Epidermal melanocyte (primary cell): ENCODE data around the gene ALG14.
"Not testable (repeated sequence)": the region's sequence is repeated elsewhere in the genome, so short reads cannot be mapped to it uniquely, and the experiment has no call there.

Experiments
- DNase-seq: peaks from one replicate; pipeline ENCODE4 v3.0.0; 2011; ENCODE audit warnings: low spot score; ENCODE audit not compliant: insufficient read length

ALG14 gene

GRCh38 chr1:94955767-94956632, 116.8 kb downstream of the ALG14 start:
- DNase-seq = no peak

- DNase-seq = no peak
These were observed 118.2 kb downstream of the ALG14 start for GRCh38 chr1:94954263-94955220.

- DNase-seq = no peak
These were observed 119.0 kb downstream of the ALG14 start for GRCh38 chr1:94953746-94954145.

GRCh38 chr1:94953107-94953506, 119.6 kb downstream of the ALG14 start:
- no peak for DNase-seq

- DNase-seq = no peak
These were observed 120.2 kb downstream of the ALG14 start for GRCh38 chr1:94952539-94952938.

GRCh38 chr1:94951509-94952208, 121.1 kb downstream of the ALG14 start:
- no peak for DNase-seq

GRCh38 chr1:94951046-94951445, 121.7 kb downstream of the ALG14 start:
- no peak for DNase-seq

- DNase-seq = no peak
These were observed 122.8 kb downstream of the ALG14 start for GRCh38 chr1:94949681-94950661.

- no peak for DNase-seq
These were observed 125.3 kb downstream of the ALG14 start for GRCh38 chr1:94947437-94947836.

- DNase-seq = no peak
These were observed 125.9 kb downstream of the ALG14 start for GRCh38 chr1:94946886-94947285.

GRCh38 chr1:94942171-94943128, 130.3 kb downstream of the ALG14 start:
- no peak for DNase-seq

GRCh38 chr1:94941480-94941879, 131.3 kb downstream of the ALG14 start:
- not testable (repeated sequence) for DNase-seq

GRCh38 chr1:94940738-94941137, 132.0 kb downstream of the ALG14 start:
- DNase-seq = no peak

- DNase-seq = no peak
These were observed 134.9 kb downstream of the ALG14 start for GRCh38 chr1:94937820-94938219.

- DNase-seq = no peak
These were observed 135.7 kb downstream of the ALG14 start for GRCh38 chr1:94936861-94937620.

- no peak for DNase-seq
These were observed 137.3 kb downstream of the ALG14 start for GRCh38 chr1:94935476-94935875.

GRCh38 chr1:94935034-94935433, 137.7 kb downstream of the ALG14 start:
- no peak for DNase-seq

GRCh38 chr1:94934551-94934950, 138.2 kb downstream of the ALG14 start:
- DNase-seq = no peak
